K562 (cell line): Measurements from ENCODE around the gene EML2. TPM values are rescaled to one million over a fixed set of nuclear protein-coding genes. Genes with fewer than 3 reads are reported as not detected.
A peak's percentile ranks its signal among the peaks of the same experiment; 100 is the strongest.

Source experiments
- ADNP ChIP-seq: fragments of 200-800 bp; sonication (Bioruptor generic); IDR thresholded peaks from 2 replicates; pipeline ENCODE4 v1.6.1; 2016; ENCODE audit warnings: missing genetic modification characterization, missing compliant biosample characterization
- AFF4 ChIP-seq: sonication (generic); formaldehyde crosslinking; IDR thresholded peaks from 2 replicates; pipeline ENCODE4 v1.8.0; 2023; ENCODE audit warnings: mild to moderate bottlenecking, missing genetic modification reagents
- CEBPG ChIP-seq, 3 experiments: fragments of 200-800 bp in 1 of 3; sonication (Bioruptor generic) in 1 of 3; sonication (generic) in 1 of 3; formaldehyde crosslinking in 1 of 3; IDR thresholded peaks in 2 of 3; conservative IDR thresholded peaks in 1 of 3; 2 replicates each; pipeline versions ENCODE4 v1.6.1 to v1.8.0; 2016 to 2022; ENCODE audit warnings: missing compliant biosample characterization in 2 of 3, missing genetic modification characterization in 2 of 3, mild to moderate bottlenecking in 1 of 3, missing genetic modification reagents in 1 of 3
- CXXC5 ChIP-seq: fragments of 250-450 bp; sonication (Bioruptor Pico); IDR thresholded peaks from 2 replicates; pipeline ENCODE4 v1.8.0; 2022; ENCODE audit warnings: inconsistent platforms, mild to moderate bottlenecking, moderate library complexity
- EP300 ChIP-seq: IDR thresholded peaks from 2 replicates; pipeline ENCODE4 v1.6.1; 2012; ENCODE audit warnings: low read length, improper control_type of control experiment
- ETV5 ChIP-seq: sonication (generic); formaldehyde crosslinking; IDR thresholded peaks from 2 replicates; pipeline ENCODE4 v1.4.0; 2020; ENCODE audit warnings: low read depth, mild to moderate bottlenecking, missing genetic modification reagents
- HSF4 ChIP-seq: fragments of 250-450 bp; sonication (Bioruptor Pico); IDR thresholded peaks from 2 replicates; pipeline ENCODE4 v2.1.2; 2022; ENCODE audit warnings: mild to moderate bottlenecking, moderate library complexity, borderline replicate concordance
- KDM5B ChIP-seq: fragments of 200-600 bp; sonication (generic); IDR thresholded peaks from 2 replicates; pipeline ENCODE4 v1.6.1; 2012; ENCODE audit warnings: low read depth, mild to moderate bottlenecking, moderate library complexity, low read length, control low read depth, inconsistent platforms; ENCODE audit not compliant: insufficient replicate concordance
- PHB ChIP-seq: fragments of 250-450 bp; sonication (Bioruptor Pico); IDR thresholded peaks from 2 replicates; pipeline ENCODE4 v1.5.0; 2021
- POLR2A ChIP-seq: fragments of 450-650 bp; conservative IDR thresholded peaks from 2 replicates; pipeline ENCODE4 v1.6.1; 2016
- POLR2H ChIP-seq: IDR thresholded peaks from 2 replicates; pipeline ENCODE4 v1.6.1; 2016; ENCODE audit warnings: missing genetic modification characterization, low read depth, mild to moderate bottlenecking, control low read depth, missing compliant biosample characterization, moderate library complexity
- U2AF1 ChIP-seq: fragments of 200-400 bp; formaldehyde crosslinking; optimal IDR thresholded peaks from 2 replicates; pipeline ENCODE3; 2017; ENCODE audit warnings: mild to moderate bottlenecking, low read depth, low read length, moderate library complexity
- polyA plus RNA-seq, 8 experiments: library from polyadenylated mRNA; depleted of rRNA in 4 of 8; stranded (reverse) in 5 of 8; unstranded in 3 of 8; fragments of >200 nt; fragmentation: Nextera tagmentation in 2 of 8; fragmentation: Illumina TruSeq in 1 of 8; extraction: Ambion mirVana in 2 of 8; extraction: Trizol in 1 of 8; gene quantifications; 2 replicates each; pipeline versions ENCODE4 v1.2.1 to v1.2.3, GENCODE V29; 2011 to 2014; ENCODE audit warnings: inconsistent platforms in 1 of 8, missing spikeins in 1 of 8
- total RNA-seq, 7 experiments: library from RNA; depleted of rRNA in 6 of 7; stranded (reverse); fragments of >200 nt in 6 of 7; fragmentation: Illumina TruSeq in 2 of 7; extraction: Trizol in 2 of 7; gene quantifications; 2 replicates each; pipeline versions ENCODE4 v1.2.1 to v1.2.3, GENCODE V29; 2011 to 2021; ENCODE audit warnings: low replicate concordance in 1 of 7
- TF ChIP-seq, protein P1 (sequence below): sonication (generic); formaldehyde crosslinking; IDR thresholded peaks from 2 replicates; pipeline ENCODE4 v1.8.0; 2023; ENCODE audit warnings: missing genetic modification reagents, mild to moderate bottlenecking, borderline replicate concordance
- TF ChIP-seq, protein P2 (sequence below), 2 experiments: IDR thresholded peaks; 2 replicates each; pipeline ENCODE4 v1.6.1; 2012; ENCODE audit warnings: improper control_type of control experiment in 2 of 2, low read depth in 2 of 2, low read length in 2 of 2, borderline replicate concordance in 1 of 2

Gene EML2
- total and polyA plus RNA-seq, 9 of the 15 experiments (the other 6 are each of a cell fraction or from before 2014, with no cell fraction given): 2.6 to 69.6 (median 24.8) TPM

GRCh38 chr19:45615795-45616703 lies 23.1 kb downstream of the EML2 start (continued):
- no peak for TF ChIP-seq AFF4 (CRISPR knock-in tag)
- TF ChIP-seq CXXC5: peak; percentile 34
- TF ChIP-seq, protein P1, sequence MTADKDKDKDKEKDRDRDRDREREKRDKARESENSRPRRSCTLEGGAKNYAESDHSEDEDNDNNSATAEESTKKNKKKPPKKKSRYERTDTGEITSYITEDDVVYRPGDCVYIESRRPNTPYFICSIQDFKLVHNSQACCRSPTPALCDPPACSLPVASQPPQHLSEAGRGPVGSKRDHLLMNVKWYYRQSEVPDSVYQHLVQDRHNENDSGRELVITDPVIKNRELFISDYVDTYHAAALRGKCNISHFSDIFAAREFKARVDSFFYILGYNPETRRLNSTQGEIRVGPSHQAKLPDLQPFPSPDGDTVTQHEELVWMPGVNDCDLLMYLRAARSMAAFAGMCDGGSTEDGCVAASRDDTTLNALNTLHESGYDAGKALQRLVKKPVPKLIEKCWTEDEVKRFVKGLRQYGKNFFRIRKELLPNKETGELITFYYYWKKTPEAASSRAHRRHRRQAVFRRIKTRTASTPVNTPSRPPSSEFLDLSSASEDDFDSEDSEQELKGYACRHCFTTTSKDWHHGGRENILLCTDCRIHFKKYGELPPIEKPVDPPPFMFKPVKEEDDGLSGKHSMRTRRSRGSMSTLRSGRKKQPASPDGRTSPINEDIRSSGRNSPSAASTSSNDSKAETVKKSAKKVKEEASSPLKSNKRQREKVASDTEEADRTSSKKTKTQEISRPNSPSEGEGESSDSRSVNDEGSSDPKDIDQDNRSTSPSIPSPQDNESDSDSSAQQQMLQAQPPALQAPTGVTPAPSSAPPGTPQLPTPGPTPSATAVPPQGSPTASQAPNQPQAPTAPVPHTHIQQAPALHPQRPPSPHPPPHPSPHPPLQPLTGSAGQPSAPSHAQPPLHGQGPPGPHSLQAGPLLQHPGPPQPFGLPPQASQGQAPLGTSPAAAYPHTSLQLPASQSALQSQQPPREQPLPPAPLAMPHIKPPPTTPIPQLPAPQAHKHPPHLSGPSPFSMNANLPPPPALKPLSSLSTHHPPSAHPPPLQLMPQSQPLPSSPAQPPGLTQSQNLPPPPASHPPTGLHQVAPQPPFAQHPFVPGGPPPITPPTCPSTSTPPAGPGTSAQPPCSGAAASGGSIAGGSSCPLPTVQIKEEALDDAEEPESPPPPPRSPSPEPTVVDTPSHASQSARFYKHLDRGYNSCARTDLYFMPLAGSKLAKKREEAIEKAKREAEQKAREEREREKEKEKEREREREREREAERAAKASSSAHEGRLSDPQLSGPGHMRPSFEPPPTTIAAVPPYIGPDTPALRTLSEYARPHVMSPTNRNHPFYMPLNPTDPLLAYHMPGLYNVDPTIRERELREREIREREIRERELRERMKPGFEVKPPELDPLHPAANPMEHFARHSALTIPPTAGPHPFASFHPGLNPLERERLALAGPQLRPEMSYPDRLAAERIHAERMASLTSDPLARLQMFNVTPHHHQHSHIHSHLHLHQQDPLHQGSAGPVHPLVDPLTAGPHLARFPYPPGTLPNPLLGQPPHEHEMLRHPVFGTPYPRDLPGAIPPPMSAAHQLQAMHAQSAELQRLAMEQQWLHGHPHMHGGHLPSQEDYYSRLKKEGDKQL: no peak
- no peak for TF ChIP-seq CEBPG (CRISPR knock-in tag; IDR thresholded peaks at IDR 0.05)
- no peak for TF ChIP-seq CEBPG (tag; conservative IDR thresholded peaks at IDR 0.05 in 1 of 2, IDR thresholded peaks at IDR 0.05 in 1 of 2)
- TF ChIP-seq PHB (CRISPR knock-in tag): no peak
- TF ChIP-seq U2AF1: no peak
- TF ChIP-seq, protein P2, sequence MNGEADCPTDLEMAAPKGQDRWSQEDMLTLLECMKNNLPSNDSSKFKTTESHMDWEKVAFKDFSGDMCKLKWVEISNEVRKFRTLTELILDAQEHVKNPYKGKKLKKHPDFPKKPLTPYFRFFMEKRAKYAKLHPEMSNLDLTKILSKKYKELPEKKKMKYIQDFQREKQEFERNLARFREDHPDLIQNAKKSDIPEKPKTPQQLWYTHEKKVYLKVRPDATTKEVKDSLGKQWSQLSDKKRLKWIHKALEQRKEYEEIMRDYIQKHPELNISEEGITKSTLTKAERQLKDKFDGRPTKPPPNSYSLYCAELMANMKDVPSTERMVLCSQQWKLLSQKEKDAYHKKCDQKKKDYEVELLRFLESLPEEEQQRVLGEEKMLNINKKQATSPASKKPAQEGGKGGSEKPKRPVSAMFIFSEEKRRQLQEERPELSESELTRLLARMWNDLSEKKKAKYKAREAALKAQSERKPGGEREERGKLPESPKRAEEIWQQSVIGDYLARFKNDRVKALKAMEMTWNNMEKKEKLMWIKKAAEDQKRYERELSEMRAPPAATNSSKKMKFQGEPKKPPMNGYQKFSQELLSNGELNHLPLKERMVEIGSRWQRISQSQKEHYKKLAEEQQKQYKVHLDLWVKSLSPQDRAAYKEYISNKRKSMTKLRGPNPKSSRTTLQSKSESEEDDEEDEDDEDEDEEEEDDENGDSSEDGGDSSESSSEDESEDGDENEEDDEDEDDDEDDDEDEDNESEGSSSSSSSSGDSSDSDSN (IDR thresholded peaks at IDR 0.05; ENCODE audit: borderline replicate concordance in 1 of 2, low read depth in 2 of 2, low read length in 2 of 2): no peak
- TF ChIP-seq KDM5B: no peak
- no peak for TF ChIP-seq HSF4 (CRISPR knock-in tag)
- TF ChIP-seq ETV5 (CRISPR knock-in tag): 0 out of 2 replicates have a peak, but pooled peaks have one; percentile 36
- TF ChIP-seq POLR2H: no peak
- peak; percentile 78 for TF ChIP-seq POLR2A
- no peak for TF ChIP-seq EP300
- TF ChIP-seq ADNP: no peak
